GM21717 (cell line): ENCODE data around the gene MROH7.

Experiments
- ATAC-seq: cut with Tn5 transposase; IDR thresholded peaks from one replicate; pipeline ENCODE4 v1.9.1; 2021; ENCODE audit warnings: mild to moderate bottlenecking, moderate library complexity; ENCODE audit not compliant: unreplicated experiment

Gene MROH7

GRCh38 chr1:54694771-54695170 lies 53.2 kb downstream of the MROH7 start:
- no peak for ATAC-seq

GRCh38 chr1:54695221-54695620 lies 53.6 kb downstream of the MROH7 start:
- ATAC-seq: no peak

GRCh38 chr1:54695764-54696163 lies 54.2 kb downstream of the MROH7 start:
- ATAC-seq: no peak

DNA sequence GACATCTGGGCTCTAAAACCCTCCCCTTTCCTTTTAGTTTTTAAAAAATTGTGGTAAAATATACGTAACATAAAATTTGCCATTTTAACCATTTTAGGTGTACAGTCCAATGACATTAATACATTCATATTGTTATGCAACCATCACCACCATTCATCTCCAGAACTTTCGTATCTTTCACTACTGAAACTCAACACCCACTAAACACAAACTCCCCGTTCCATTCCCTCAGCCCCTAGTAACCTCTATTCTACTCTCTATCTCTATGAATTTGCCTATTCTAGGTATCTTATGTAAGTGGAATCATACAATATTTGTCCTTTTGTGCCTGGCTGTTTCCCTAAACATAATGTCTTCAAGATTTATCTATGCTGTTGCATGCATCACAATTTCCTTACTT lies 54.7 kb downstream of the MROH7 start:
- ATAC-seq: no peak

GRCh38 chr1:54697896-54698295 lies 56.3 kb downstream of the MROH7 start:
- no peak for ATAC-seq

DNA sequence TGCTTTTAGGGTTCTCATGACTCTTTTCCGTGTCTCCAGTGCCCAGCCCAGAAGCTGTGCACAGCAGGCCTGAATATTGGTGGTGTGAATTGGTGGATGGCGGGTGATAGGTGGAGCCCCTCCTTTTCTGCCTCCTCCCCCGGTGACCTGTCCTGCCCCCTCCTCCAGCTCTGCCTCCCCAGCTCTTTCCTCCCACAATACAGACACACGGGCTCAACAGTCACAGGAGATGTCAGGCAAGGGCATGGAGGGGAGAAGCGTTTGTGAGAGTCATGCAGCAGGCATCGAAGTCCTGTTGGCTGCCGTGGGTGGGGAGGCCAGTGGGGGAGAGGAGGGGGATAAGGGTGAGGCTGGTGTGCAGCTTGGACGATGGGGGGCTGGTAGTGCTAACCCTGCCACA lies 56.8 kb downstream of the MROH7 start:
- ATAC-seq: no peak

DNA sequence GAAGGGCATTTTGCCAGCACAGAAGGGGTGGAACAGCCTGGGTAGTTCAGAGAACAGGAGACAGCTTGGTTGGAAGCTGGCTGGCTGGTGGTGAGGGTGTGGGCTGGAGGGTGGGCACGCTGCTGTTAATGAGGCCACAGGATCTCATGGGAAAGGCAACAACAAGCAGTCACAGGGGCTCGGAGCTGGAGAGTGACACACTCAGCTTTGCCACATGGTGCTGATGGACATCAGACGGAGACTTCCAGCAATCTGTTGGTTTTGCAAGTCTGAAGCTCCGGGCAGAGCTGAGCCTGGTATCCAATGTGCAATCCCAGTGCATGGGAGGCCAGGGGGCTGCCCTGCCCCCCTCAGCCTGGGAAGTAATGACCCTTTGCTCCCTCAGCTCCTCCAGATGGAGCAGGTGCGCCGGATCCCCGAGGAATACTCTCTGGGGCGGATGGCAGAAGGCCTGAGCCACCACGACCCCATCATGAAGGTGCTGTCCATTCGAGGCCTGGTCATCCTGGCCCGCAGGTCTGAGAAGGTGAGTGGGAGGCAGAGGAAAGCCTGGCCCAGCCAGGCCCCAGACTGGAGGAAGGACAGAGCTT lies 58.4 kb downstream of the MROH7 start:
- ATAC-seq: no peak

GRCh38 chr1:54701066-54701465 lies 59.5 kb downstream of the MROH7 start:
- ATAC-seq: no peak

GRCh38 chr1:54701996-54702395 lies 60.4 kb downstream of the MROH7 start:
- ATAC-seq: no peak

DNA sequence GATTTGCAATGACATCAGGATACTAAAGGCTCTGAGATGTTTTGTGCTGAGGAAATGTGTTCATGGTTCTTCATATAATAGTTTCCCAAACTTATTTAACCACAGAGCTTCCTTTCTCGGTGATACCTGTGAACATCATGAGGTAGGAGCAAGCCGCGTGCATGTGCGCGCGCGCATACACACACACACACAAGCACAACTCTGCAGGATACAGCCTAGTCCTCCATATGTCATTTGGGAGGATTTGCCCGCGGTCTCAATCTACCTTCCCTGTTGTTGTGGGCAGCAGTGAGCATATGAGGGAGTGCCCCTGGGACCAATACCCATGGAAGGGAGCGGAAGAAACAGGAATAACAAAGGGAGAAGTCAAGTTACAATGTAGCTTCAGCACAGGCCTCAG lies 61.9 kb downstream of the MROH7 start:
- no peak for ATAC-seq

DNA sequence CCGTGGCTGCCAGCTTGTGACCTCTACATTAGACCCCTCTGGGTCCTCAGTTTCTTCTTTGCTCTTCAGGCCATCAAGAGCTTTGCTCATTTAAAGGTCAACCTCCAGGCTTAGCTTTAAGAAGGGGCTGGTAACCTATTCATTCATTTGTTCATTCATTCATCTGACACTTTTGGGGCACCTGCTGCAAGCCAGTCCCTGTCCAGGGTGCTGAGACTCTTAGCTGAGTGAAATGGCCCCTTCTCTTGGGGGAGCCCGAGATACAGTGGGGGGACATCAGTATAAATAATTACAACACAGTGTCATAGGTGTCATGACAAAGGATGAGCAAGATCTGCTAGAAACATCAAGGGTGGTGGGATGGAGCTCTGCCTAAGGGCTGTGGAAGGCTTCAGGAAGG lies 63.6 kb downstream of the MROH7 start:
- ATAC-seq: no peak

- no peak for ATAC-seq
These were observed 64.8 kb downstream of the MROH7 start for GRCh38 chr1:54706419-54706818.

- ATAC-seq: no peak
These were observed 66.8 kb downstream of the MROH7 start for GRCh38 chr1:54708385-54708784.

GRCh38 chr1:54709547-54710292 lies 68.1 kb downstream of the MROH7 start:
- ATAC-seq: no peak

DNA sequence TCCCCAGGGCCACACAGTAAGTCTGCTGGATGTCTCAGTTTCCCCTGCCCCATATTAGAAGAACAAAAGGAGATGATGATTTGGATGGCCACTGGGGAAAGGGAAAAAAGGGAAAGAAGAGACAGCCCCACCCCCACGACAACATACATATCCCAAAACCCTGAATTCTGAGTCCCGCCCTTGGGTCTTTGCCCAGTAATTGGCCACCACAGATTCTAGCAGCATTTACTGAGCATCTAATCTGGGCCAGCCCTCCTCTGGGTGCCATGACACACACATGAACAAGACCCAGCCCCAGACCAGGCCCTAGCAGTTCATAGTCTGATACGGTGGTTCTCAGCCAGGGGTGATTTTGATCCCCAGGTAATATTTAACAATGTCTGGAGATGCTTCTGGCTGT lies 68.8 kb downstream of the MROH7 start:
- ATAC-seq: no peak

DNA sequence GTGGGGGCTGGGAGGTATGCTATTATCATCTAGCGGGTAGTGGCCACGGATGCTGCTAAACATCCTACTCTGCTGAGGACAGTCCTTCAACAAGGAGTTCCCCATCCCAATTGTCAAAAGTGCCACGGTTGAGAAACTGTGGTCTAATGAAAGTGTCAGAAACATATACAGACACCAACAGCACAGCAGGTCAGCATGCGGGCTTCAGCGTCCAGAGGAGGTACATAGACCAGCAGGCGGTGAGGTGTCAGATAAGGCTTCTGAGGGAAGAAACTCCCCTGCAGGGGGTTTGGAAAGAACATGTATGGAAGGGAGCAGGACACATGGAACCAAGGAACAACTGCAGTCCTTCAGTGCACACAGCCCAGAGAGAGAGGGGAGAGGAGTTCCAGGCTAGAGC lies 69.3 kb downstream of the MROH7 start:
- ATAC-seq: no peak

DNA sequence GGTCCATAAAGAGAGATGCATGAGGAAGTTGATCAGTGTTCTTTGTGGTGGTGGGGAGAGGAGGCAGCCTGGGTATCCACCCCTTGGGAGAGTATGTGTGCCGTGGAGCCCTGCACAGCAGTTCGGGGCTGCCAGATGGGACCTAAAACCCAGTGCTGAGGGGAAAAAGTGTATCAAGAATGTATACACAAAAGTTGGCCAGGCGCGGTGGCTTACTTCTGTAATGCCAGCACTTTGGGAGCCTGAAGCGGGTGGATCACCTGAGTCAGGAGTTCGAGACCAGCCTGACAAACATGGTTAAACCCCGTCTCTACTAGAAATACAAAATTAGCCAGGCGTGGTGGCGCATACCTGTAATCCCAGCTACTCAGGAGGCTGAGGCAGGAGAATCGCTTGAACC lies 70.0 kb downstream of the MROH7 start:
- no peak for ATAC-seq

DNA sequence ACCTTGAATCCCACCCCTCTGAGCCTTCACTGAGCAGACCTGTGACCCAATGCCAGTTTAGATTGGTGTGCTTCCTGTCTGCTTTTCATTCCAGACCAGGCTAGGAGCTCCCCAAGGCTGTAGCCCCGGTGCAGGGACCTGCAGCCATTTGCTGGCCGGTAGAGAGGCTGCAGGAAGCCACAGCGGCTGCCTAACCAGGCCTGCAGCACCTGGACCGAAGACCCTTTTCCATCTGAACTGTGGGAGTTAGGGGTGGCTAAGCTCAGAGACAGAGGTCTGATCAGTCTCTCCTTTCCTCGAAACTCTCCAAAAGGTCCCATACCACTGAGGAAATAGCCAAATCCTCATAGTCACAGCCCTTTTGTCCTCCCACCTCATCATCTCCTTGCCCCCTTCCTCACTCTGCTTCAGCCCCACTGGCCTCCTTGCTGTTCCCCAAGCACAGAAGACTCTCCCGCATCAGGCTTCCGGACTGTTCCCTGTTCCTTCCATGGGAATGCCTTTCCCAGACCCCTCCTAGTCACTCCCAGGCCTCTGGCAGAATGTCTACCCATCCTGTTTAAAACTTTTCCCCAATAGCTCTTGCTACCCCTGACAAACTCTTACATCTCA lies 73.4 kb downstream of the MROH7 start:
- ATAC-seq: no peak

DNA sequence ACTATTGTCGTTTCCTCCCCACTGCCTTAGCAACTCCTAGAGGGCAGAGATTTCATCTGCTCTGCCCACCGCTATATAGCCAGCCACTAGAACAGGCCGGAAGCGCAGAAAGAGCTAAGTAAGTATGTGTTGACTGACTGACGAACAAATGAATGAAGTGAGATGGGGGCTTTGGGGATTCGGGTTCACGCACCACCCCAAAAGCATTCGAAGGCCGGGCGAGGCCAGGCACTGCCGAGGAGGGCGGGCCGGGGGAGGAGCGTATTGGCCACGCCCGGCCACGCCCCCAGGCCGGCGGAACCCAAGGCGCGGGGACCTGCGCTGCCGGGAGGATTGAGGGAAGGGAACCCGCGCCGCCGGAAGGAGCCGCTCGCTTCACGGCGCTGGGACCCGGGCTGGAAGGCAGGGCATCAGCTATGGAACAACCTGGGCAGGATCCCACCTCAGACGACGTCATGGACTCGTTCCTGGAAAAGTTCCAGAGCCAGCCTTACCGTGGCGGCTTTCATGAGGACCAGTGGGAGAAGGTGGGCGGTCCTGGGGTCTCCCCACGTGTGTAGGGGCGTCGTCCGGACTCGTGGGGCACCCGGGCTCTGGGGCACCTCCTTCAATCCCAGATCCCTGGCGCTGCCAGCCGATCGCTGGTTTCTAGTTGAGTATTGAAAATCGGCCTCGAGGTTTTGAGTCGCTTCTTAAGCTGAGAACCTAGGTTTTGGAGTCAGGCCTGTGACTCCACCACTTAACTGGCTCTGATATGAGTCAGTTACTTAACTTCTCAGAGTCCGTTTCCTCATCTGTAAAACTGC lies 74.1 kb downstream of the MROH7 start, which contains the start of gene TTC4:
Gene TTC4 (plus strand): TSS at position 369 of the 806 bp plus-strand sequence. CDS start 48 bp downstream, at position 417.
- peak; percentile 91 for ATAC-seq

- peak; percentile 8 for ATAC-seq
These were observed 74.9 kb downstream of the MROH7 start for GRCh38 chr1:54716299-54717047.

- ATAC-seq: no peak
These were observed 80.1 kb downstream of the MROH7 start for GRCh38 chr1:54721719-54722118.
